Measurements from ENCODE around the gene RTN4IP1. TPM values are rescaled to one million over a fixed set of nuclear protein-coding genes. Genes with fewer than 3 reads are reported as not detected.

Gene RTN4IP1
- total RNA-seq, 1 donor from 2014 or later = 9.3 TPM

- intact Hi-C loops (cut with micrococcal nuclease) = loop anchor here (1.0 to 5.0 kb wide), 5 partner anchors 15 to 484 kb away; partner anchors contain the start of gene ATG5
These were observed 618 bp downstream of the RTN4IP1 start for GRCh38 chr6:106628658-106629102.

- intact Hi-C loops (cut with micrococcal nuclease) = loop anchor here (2.0 to 5.0 kb wide), 2 partner anchors 115 to 485 kb away; no protein-coding TSS in a partner anchor
These were observed 1.5 kb downstream of the RTN4IP1 start for GRCh38 chr6:106627760-106628159.

GRCh38 chr6:106626485-106626884, 2.8 kb downstream of the RTN4IP1 start:
- intact Hi-C loops (cut with micrococcal nuclease) = loop anchor here (5.0 kb wide), 1 partner anchor 486 kb away; no protein-coding TSS in a partner anchor

DNA sequence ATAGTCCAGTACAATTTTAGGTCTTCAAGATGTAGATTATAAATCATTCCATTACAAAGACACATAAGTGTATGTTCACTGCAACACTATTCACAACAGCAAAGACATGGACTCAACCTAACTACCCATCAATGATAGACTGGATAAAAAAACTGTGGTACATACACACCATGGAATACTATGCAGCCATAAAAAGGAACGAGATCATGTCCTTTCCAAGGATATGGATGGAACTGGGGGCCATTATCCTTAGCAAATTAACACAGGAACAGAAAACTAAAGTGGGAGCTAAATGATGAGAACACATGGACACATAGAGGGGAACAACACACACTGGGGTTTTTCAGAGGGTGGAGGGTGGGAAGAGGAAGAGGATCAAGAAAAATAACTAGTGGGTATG, 6.3 kb downstream of the RTN4IP1 start:
- intact Hi-C loops (cut with micrococcal nuclease) = no loop called here

- intact Hi-C loops (cut with micrococcal nuclease) = no loop called here
These were observed 6.9 kb downstream of the RTN4IP1 start for GRCh38 chr6:106622412-106622811.

DNA sequence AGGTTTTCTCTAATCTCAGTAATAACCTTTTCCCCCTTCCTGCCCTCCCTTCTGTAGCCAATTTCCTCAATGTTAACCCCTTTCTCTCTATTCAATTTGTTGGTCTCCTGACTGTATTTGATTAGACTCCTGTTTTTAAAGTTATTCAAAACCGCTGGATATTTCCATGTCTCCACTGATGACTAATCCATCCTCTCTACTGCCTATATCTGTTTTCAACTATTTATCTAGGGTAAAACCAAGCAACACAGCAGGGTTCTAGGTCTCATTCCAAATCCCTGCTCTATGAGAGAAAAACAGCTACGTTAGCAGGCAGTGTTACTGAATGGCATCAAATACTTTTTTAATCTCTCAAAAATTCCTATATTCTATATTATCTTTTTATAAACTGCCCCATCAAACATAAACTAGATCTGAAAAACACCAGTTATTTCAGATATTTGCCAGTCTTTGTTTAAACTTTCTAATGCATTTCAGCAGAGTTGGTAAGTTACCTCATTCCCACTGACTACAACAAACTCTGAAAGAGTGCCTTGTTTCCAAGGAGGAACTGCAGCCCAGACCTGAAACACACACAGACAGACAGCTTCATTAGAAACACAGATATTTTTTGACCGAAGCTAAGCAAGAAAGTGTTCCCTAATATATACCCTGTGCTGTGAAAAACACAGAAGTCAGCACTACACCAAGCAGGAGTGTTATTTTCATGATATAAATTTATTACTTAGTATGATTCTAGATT, 8.2 kb downstream of the RTN4IP1 start:
- intact Hi-C loops (cut with micrococcal nuclease) = no loop called here

GRCh38 chr6:106619223-106619622, 10.1 kb downstream of the RTN4IP1 start:
- intact Hi-C loops (cut with micrococcal nuclease) = no loop called here

- intact Hi-C loops (cut with micrococcal nuclease) = no loop called here
These were observed 11.0 kb downstream of the RTN4IP1 start for GRCh38 chr6:106618324-106618723.

DNA sequence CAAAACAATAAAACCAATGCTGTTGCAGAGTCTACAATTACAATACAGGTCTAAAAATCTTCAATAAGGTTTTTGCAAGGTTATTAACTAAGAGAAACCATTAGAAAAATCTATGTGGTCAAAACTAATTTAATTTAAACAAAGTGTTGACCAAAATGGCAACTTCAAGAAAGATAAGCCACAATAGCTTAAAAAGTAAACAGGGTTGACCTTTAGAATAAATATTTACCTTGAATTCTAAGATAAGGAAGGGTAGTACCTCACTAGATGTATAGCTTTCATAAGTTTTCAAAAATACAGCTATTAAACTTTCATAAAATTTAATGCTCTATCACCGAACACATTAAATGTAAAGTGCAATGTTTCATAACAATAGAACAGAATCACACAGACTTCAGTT, 11.4 kb downstream of the RTN4IP1 start:
- intact Hi-C loops (cut with micrococcal nuclease) = no loop called here

GRCh38 chr6:106617302-106617701, 12.0 kb downstream of the RTN4IP1 start:
- intact Hi-C loops (cut with micrococcal nuclease) = no loop called here

GRCh38 chr6:106614592-106615257, 14.6 kb downstream of the RTN4IP1 start:
- intact Hi-C loops (cut with micrococcal nuclease) = no loop called here

DNA sequence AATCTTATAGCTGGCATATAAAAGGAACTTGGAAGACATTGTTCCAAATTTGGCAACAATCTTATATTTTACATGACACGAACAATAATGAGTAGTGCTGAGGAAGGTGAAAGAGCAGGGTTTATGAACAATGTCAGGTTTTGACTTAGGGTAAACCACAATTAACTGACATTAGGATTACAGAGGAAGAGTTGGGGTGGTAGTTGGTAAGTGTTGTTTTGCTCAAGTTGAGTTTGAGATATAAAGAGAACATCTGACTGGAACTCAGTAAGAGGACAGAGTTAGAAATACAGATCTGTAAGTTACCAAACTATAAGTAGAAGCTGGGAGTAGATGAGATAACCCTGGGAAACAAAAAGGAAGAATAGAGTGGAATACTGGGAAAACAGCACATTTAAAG, 15.1 kb downstream of the RTN4IP1 start:
- intact Hi-C loops (cut with micrococcal nuclease) = no loop called here

GRCh38 chr6:106613590-106613989, 15.7 kb downstream of the RTN4IP1 start:
- intact Hi-C loops (cut with micrococcal nuclease) = loop anchor here (1.0 to 2.0 kb wide), 2 partner anchors 16 to 93 kb away; partner anchors contain the start of genes QRSL1 and RTN4IP1

DNA sequence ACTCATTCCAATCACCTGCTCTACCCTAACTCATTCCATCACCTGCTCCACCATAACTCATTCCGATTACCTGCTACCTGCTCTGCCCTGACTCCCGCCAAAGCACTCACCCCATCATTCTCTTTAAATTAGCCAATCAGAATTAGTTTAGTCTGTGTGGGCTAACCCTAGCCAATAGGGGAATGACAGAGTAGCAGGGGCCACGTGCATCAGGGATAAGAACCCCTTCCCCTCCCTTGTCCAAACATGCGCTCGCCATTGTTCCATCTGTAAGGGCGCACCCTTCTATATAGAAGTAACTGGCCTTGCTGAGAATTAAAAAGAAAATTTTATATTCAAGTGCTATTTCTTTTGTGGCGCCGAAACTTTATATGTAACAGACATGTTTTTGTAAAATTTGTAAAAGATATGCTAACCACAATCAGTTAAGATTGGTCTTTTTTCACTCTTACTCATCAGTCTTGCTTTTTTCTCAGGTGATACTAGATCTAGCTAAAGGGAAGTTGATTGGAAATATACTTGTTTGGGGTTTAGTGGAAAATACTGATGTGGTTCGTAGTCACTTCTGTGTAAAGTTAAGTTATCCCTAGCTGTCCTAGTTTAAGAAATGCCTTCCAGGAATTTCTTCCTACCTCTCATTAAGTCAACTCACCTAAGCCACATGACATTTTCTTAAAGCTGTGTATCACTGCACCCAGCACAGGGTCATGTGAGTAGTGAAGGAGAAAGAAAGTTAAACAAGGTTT, 16.5 kb downstream of the RTN4IP1 start:
- intact Hi-C loops (cut with micrococcal nuclease) = loop anchor here (1.0 to 2.0 kb wide), 2 partner anchors 16 to 92 kb away; partner anchors contain the start of genes QRSL1 and RTN4IP1

GRCh38 chr6:106611030-106611429, 18.3 kb downstream of the RTN4IP1 start:
- intact Hi-C loops (cut with micrococcal nuclease) = no loop called here

DNA sequence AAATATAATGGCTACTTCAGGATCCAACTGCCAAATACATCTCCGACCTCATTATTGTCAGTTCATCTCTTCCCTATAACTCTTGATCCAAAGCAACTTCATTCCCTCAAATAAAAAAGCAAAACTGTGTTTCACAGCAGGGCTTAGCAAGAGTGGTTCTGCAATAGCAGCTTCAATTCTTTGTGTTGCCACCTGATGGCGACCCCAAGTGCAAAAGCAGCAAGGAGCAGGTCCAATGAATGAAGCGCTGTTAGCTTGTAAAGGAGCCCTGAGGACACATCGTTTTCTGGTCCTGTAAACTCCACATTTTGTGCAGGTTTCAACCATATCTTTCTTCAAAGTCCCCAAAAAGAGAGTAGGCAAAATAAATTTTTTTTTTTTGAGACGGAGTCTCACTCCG, 19.6 kb downstream of the RTN4IP1 start:
- intact Hi-C loops (cut with micrococcal nuclease) = loop anchor here (5.0 kb wide), 1 partner anchor 388 kb away; no protein-coding TSS in a partner anchor

DNA sequence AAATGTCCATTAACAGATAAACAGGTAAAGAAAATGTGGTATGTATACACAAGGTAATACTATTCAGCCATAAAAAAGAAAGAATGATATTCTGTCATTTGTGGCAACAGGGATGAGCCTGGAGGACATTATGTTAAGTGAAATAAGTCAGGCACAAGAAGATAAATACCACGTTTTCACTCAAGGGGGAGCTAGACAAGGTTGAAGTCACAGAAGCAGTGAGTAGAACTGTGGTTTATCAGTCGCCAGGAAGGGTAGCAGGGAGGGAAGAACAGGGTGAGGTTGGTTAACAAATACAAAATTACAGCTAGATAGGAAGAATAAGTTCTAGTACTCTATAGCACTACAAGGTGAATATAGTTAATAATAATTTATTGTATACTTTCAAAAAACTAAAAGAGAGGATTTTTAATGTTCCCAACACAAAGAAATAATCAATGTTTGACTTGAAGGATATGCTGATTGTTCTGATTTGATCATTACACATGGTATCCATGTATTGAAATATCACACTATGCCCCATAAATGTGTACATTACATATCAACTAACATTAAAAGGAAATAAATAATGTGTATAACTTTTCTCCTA, 21.1 kb downstream of the RTN4IP1 start:
- intact Hi-C loops (cut with micrococcal nuclease) = loop anchor here (1.0 to 5.0 kb wide), 3 partner anchors 21 to 389 kb away; partner anchors contain the start of genes QRSL1 and RTN4IP1

GRCh38 chr6:106600329-106600728, 29.0 kb downstream of the RTN4IP1 start:
- intact Hi-C loops (cut with micrococcal nuclease) = no loop called here

GRCh38 chr6:106599440-106599839, 29.9 kb downstream of the RTN4IP1 start:
- intact Hi-C loops (cut with micrococcal nuclease) = no loop called here

- intact Hi-C loops (cut with micrococcal nuclease) = no loop called here
These were observed 38.0 kb downstream of the RTN4IP1 start for GRCh38 chr6:106591111-106591825.

Data from T-helper 2 cell treated with Interferon-gamma antibody and Interleukin-4, amounts not matched to agents 100 ng/mL and 5 ng/mL, for 36 hours (primary cell).